Neural progenitor cell (in vitro differentiated cells): ENCODE results near the gene CDH13. TPM values are rescaled to one million over a fixed set of nuclear protein-coding genes. Genes with fewer than 3 reads are reported as not detected.

Experiments
- DNase-seq: peaks from one replicate; pipeline ENCODE4 v3.0.0-alpha.2; 2016; ENCODE audit warnings: low spot score
- H2AFZ ChIP-seq: fragments of 200-600 bp; sonication (generic); replicated peaks from 2 replicates; pipeline ENCODE4 v1.6.1; 2016; ENCODE audit warnings: antibody characterized with exemption
- H3F3A ChIP-seq: fragments of 200-600 bp; sonication (generic); 2 replicates; pipeline ENCODE4 v1.6.1; 2016; ENCODE audit warnings: antibody characterized with exemption, low read depth
- H3K27ac ChIP-seq: fragments of 200-600 bp; sonication (generic); 2 replicates; pipeline ENCODE4 v1.5.1; 2016; ENCODE audit warnings: mild to moderate bottlenecking
- H3K27me3 ChIP-seq: fragments of 200-600 bp; sonication (generic); 2 replicates; pipeline ENCODE4 v1.6.1; 2016; ENCODE audit warnings: mild to moderate bottlenecking, moderate library complexity
- H3K36me3 ChIP-seq: fragments of 200-600 bp; sonication (generic); 2 replicates; pipeline ENCODE4 v1.5.1; 2016
- H3K4me1 ChIP-seq: fragments of 200-600 bp; sonication (generic); 2 replicates; pipeline ENCODE4 v1.6.1; 2016; ENCODE audit warnings: mixed run types
- H3K4me2 ChIP-seq: fragments of 200-600 bp; sonication (generic); 2 replicates; pipeline ENCODE4 v1.6.1; 2016
- H3K4me3 ChIP-seq: fragments of 200-600 bp; sonication (generic); 2 replicates; pipeline ENCODE4 v1.5.1; 2016
- H3K79me2 ChIP-seq: fragments of 200-600 bp; sonication (generic); 2 replicates; pipeline ENCODE4 v1.6.1; 2016; ENCODE audit warnings: low read depth
- H3K9ac ChIP-seq: fragments of 200-600 bp; sonication (generic); 2 replicates; pipeline ENCODE4 v1.6.1; 2016
- H3K9me3 ChIP-seq: fragments of 200-600 bp; sonication (generic); 2 replicates; pipeline ENCODE4 v1.5.1; 2016; ENCODE audit warnings: low read depth
- H4K20me1 ChIP-seq: fragments of 200-600 bp; sonication (generic); 2 replicates; pipeline ENCODE4 v1.6.1; 2016; ENCODE audit warnings: low read depth
- H3K27ac Mint-ChIP-seq: 3 replicates; pipeline ENCODE4 v1.8.0; 2021; ENCODE audit warnings: mixed read lengths
- H3K27me3 Mint-ChIP-seq: 2 replicates; pipeline ENCODE4 v1.8.0; 2022; ENCODE audit warnings: low read depth, mild to moderate bottlenecking, inconsistent platforms, moderate library complexity, mixed read lengths; ENCODE audit not compliant: insufficient read depth
- H3K36me3 Mint-ChIP-seq: 3 replicates; pipeline ENCODE4 v1.8.0; 2021; ENCODE audit warnings: mixed read lengths
- H3K4me1 Mint-ChIP-seq: 3 replicates; pipeline ENCODE4 v1.8.0; 2021; ENCODE audit warnings: mixed read lengths
- H3K4me3 Mint-ChIP-seq: 3 replicates; pipeline ENCODE4 v1.8.0; 2021; ENCODE audit warnings: mild to moderate bottlenecking, moderate library complexity, mixed read lengths
- H3K9me3 Mint-ChIP-seq: 3 replicates; pipeline ENCODE4 v1.8.0; 2020; ENCODE audit warnings: mixed read lengths
- CTCF ChIP-seq: fragments of 200-600 bp; sonication (generic); IDR thresholded peaks from 2 replicates; pipeline ENCODE4 v1.5.1; 2017; ENCODE audit warnings: antibody characterized with exemption, mild to moderate bottlenecking
- EZH2 ChIP-seq: fragments of 200-600 bp; sonication (generic); IDR thresholded peaks from 2 replicates; pipeline ENCODE4 v1.6.1; 2017; ENCODE audit warnings: antibody characterized with exemption, mild to moderate bottlenecking, moderate library complexity
- EZH2phosphoT487 ChIP-seq: fragments of 200-600 bp; sonication (generic); IDR thresholded peaks from 2 replicates; pipeline ENCODE4 v1.6.1; 2017; ENCODE audit warnings: antibody characterized with exemption
- total RNA-seq: library from RNA; depleted of rRNA; stranded (reverse); fragments of >200 nt; gene quantifications from 2 replicates; pipeline ENCODE4 v1.2.3, GENCODE V29; 2015; ENCODE audit warnings: low replicate concordance

Gene CDH13
- total RNA-seq, 1 donor from 2014 or later, result 3.0 TPM

DNA sequence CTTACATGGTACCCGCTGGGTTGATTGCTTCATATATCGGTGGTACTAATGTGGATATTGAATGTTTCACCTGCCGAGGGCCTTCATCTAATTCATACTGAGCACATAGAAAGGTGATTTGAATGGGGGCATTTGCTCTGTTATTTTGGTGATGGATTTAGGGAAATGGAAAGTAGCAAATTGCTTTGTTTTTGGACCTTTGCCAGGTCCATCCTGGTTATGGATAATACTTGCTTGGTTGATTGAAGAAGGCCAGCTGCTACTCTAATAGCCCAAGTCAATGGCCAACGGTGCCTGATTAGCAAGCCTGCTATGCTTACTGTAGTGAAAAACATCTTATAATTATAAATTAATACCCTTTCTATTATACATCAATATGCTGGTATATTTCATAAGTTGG, 253.6 kb downstream of the CDH13 start:
- no peaks in the 10 kb centered on the region for H3K9me3 Mint-ChIP-seq
- H3F3A ChIP-seq, result no peaks in the 10 kb centered on the region

GRCh38 chr16:82881516-82881915, 254.7 kb downstream of the CDH13 start:
- no peaks in the 10 kb centered on the region for H3K27me3 ChIP-seq
- peaks cover 19% of the 10 kb centered on the region for H3K4me1 Mint-ChIP-seq
- TF ChIP-seq EZH2 (no peak), EZH2phosphoT487 (no peak), CTCF (no peak)
- H3K36me3 ChIP-seq, result no peaks in the 10 kb centered on the region
- H3K9me3 ChIP-seq, result no peaks in the 10 kb centered on the region
- H3K36me3 Mint-ChIP-seq, result no peaks in the 10 kb centered on the region
- peaks cover 4% of the 10 kb centered on the region for H3K27me3 Mint-ChIP-seq
- H3K4me2 ChIP-seq, result no peak overlapping the region
- H3K27ac ChIP-seq, result no peak overlapping the region
- DNase-seq, result no peak
- H3K9ac ChIP-seq, result no peak overlapping the region
- H3K4me3 ChIP-seq, result no peak overlapping the region
- H3K27ac Mint-ChIP-seq, result peak overlapping the region; percentile 76
- H2AFZ ChIP-seq, result no peak overlapping the region
- no peaks in the 10 kb centered on the region for H3K9me3 Mint-ChIP-seq
- H3F3A ChIP-seq, result no peaks in the 10 kb centered on the region
- H4K20me1 ChIP-seq, result no peaks in the 10 kb centered on the region
- no peaks in the 10 kb centered on the region for H3K4me1 ChIP-seq
- H3K4me3 Mint-ChIP-seq, result no peak overlapping the region
- no peaks in the 10 kb centered on the region for H3K79me2 ChIP-seq

More for the DNA sequence above, 253.6 kb downstream of the CDH13 start:
- Histone ChIP-seq H3K4me2 (no peak overlapping the region), H3K27ac (no peak overlapping the region), H3K4me3 (no peak overlapping the region), H3K79me2 (no peaks in the 10 kb centered on the region), H3K4me1 (no peaks in the 10 kb centered on the region), H3K36me3 (no peaks in the 10 kb centered on the region), H3K27me3 (no peaks in the 10 kb centered on the region), H4K20me1 (no peaks in the 10 kb centered on the region), H2AFZ (no peak overlapping the region), H3K9me3 (no peaks in the 10 kb centered on the region), H3K9ac (no peak overlapping the region)
- no peak for DNase-seq
- peaks cover 4% of the 10 kb centered on the region for H3K27me3 Mint-ChIP-seq
- H3K4me1 Mint-ChIP-seq, result peaks cover 19% of the 10 kb centered on the region
- H3K27ac Mint-ChIP-seq, result no peak overlapping the region
- no peak overlapping the region for H3K4me3 Mint-ChIP-seq
- TF ChIP-seq EZH2phosphoT487, result no peak
- H3K36me3 Mint-ChIP-seq, result no peaks in the 10 kb centered on the region

GRCh38 chr16:82882226-82882625, 255.5 kb downstream of the CDH13 start:
- H3K4me3 ChIP-seq, result no peak overlapping the region
- no peaks in the 10 kb centered on the region for H3K79me2 ChIP-seq
- no peak overlapping the region for H2AFZ ChIP-seq
- H3K36me3 Mint-ChIP-seq, result no peaks in the 10 kb centered on the region
- H3K4me2 ChIP-seq, result no peak overlapping the region
- peaks cover 20% of the 10 kb centered on the region for H3K4me1 Mint-ChIP-seq
- no peak for DNase-seq
- H3K27me3 ChIP-seq, result no peaks in the 10 kb centered on the region
- no peaks in the 10 kb centered on the region for H3K36me3 ChIP-seq
- H4K20me1 ChIP-seq, result no peaks in the 10 kb centered on the region
- no peak overlapping the region for H3K27ac ChIP-seq
- H3K4me3 Mint-ChIP-seq, result no peak overlapping the region
- peaks cover 4% of the 10 kb centered on the region for H3K27me3 Mint-ChIP-seq
- H3K4me1 ChIP-seq, result peaks cover 4% of the 10 kb centered on the region
- peaks cover 5% of the 10 kb centered on the region for H3F3A ChIP-seq
- H3K9ac ChIP-seq, result no peak overlapping the region
- TF ChIP-seq CTCF (no peak), EZH2 (no peak), EZH2phosphoT487 (no peak)
- H3K9me3 Mint-ChIP-seq, result no peaks in the 10 kb centered on the region
- peak overlapping the region; percentile 64 for H3K27ac Mint-ChIP-seq
- no peaks in the 10 kb centered on the region for H3K9me3 ChIP-seq

DNA sequence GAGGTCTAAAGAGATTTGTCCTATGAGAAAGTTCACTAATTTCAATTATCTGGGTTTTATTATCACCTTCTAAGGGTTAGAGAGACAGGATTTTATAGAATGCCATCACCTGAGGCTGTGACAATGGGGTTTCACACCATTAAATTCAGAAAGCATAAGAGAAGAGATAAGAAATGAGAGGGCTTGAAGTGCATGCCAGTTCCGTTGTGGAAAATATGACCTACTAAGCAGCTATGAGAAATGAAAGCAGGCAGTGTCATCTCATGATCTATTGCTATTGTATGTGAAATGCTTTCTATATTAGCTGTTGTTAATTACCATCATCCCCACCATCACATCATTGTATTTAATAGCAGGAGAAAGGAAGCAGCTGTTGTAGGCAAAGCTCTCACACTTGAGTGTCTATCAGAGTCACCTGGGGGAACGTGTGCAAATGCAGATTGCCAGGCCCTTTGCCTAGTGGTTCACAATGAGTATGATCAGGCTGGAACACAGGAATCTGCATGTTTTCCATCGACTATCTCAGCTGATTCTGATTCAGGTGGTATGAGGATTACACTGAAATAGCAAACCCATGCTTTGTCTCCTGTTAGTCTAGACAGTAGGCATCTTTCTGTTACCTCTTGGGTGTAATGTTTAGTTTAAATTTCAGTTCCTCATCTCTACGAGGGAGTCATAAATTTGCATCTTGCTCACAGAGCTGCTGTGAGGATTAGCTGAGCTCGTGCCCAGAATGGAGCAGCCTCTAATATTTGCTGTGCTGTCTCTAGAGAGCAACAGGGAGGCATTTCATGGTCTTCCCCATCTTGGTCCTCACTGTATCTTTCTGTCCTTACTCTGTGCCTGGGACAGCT, 256.4 kb downstream of the CDH13 start:
- H3K9me3 Mint-ChIP-seq, result no peaks in the 10 kb centered on the region
- Histone ChIP-seq H3K27ac (no peak overlapping the region), H3K9me3 (no peaks in the 10 kb centered on the region), H3K79me2 (no peaks in the 10 kb centered on the region), H3K4me2 (no peak overlapping the region), H3K4me3 (no peak overlapping the region), H3K27me3 (no peaks in the 10 kb centered on the region), H3K36me3 (no peaks in the 10 kb centered on the region), H4K20me1 (no peaks in the 10 kb centered on the region), H3K4me1 (peaks cover 5% of the 10 kb centered on the region), H3F3A (peaks cover 5% of the 10 kb centered on the region), H2AFZ (no peak overlapping the region), H3K9ac (no peak overlapping the region)
- H3K27ac Mint-ChIP-seq, result peak overlapping the region; percentile 4
- H3K4me3 Mint-ChIP-seq, result no peak overlapping the region
- no peak for DNase-seq
- peaks cover 25% of the 10 kb centered on the region for H3K4me1 Mint-ChIP-seq
- TF ChIP-seq EZH2phosphoT487 (no peak), CTCF (no peak), EZH2 (no peak)
- no peaks in the 10 kb centered on the region for H3K36me3 Mint-ChIP-seq
- H3K27me3 Mint-ChIP-seq, result peaks cover 3% of the 10 kb centered on the region
